ENCODE measurements around the gene ZNHIT6.
A peak's percentile ranks its signal among the peaks of the same experiment; 100 is the strongest.
"Not testable (repeated sequence)": the region's sequence is repeated elsewhere in the genome, so short reads cannot be mapped to it uniquely, and the experiment has no call there.

ZNHIT6 gene, protein sequence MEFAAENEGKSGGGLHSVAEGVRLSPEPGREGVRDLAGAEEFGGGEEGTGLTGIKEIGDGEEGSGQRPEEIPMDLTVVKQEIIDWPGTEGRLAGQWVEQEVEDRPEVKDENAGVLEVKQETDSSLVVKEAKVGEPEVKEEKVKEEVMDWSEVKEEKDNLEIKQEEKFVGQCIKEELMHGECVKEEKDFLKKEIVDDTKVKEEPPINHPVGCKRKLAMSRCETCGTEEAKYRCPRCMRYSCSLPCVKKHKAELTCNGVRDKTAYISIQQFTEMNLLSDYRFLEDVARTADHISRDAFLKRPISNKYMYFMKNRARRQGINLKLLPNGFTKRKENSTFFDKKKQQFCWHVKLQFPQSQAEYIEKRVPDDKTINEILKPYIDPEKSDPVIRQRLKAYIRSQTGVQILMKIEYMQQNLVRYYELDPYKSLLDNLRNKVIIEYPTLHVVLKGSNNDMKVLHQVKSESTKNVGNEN

DNA sequence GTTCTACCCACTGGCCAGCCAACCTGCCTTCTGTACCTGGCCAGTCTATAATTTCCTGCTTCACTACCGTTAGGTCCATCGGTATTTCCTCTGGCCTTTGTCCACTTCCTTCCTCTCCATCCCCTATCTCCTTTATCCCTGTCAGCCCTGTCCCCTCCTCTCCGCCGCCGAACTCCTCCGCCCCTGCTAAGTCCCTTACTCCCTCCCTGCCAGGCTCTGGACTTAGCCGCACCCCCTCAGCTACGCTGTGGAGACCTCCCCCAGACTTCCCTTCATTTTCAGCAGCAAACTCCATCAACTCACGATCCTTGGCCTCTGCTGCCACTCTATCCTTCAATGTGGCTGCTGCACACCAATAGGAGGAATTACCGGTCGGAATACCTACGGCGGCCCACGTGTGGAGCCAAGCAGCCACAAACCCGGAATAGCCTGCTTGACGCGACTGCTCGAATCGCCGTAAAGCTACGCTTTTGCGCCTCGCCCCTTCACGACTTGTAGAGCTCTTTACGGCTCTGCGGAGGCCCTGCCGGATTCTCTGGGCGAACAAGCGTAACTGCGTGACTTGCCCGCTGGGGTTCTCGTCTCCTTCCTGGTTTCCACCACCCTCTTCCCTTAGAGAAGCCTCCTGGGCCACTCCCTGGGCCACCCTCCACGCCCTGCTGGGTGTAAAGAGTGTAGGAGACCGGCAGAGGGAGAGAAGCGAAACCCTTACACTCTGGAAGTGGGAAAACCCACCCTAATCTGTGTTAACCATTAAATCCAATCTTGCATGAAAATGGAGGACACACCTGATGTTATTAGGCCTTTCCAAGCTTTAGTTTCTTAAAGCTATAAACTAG is at the start of gene ZNHIT6:
Gene ZNHIT6, minus strand, starts transcription at position 444 of the 839 bp plus-strand sequence. Its CDS starts 149 bp downstream, at position 295.
- DNase-seq (ENCODE audit: low spot score) = peak; percentile 96

GRCh38 chr1:85756864-85757263 is 48.6 kb upstream of the ZNHIT6 start:
- DNase-seq (ENCODE audit: low spot score) = no peak

- no peak for DNase-seq (ENCODE audit: low spot score)
These were observed 39.9 kb upstream of the ZNHIT6 start for GRCh38 chr1:85748120-85748519.

- DNase-seq (ENCODE audit: low spot score) = no peak
These were observed 38.5 kb upstream of the ZNHIT6 start for GRCh38 chr1:85746777-85747176.

DNA sequence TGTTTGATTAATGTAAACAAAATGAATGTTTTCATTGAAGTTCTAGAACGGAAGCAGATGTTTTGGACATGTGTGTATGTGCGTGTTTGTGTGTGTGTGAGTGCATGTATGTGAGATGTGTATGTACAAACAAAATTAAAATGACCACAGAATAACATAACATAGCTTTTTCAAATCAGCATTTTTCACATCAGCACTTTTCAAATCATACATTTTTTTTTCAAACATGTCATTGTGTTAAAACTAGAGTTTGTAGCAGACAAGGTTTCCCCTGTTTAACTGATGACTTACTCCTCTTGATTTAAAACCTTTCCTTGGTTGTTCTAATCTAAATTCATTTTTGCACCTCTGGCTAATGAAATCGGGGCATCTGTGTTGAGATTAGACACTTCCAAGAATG is 35.6 kb upstream of the ZNHIT6 start:
- DNase-seq (ENCODE audit: low spot score) = no peak

DNA sequence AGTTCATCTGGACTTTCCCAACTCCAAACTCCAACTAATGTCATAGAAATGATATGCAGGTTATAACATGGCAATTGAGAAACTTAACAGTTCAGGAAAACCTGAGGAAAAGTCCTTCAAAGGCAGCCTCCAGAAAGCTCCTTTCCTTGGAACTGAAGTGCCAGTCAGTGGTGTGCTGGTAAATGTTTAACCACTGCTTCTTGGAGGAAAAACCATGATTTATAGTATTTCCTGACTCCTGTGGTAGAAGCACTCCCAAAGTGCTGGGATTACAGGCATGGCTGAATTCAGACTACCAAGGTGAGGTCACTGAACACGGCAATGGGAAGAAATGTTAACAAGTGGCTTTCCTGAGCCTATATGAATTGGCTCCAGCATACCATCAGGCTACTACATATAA is 26.7 kb upstream of the ZNHIT6 start:
- no peak for DNase-seq (ENCODE audit: low spot score)

DNA sequence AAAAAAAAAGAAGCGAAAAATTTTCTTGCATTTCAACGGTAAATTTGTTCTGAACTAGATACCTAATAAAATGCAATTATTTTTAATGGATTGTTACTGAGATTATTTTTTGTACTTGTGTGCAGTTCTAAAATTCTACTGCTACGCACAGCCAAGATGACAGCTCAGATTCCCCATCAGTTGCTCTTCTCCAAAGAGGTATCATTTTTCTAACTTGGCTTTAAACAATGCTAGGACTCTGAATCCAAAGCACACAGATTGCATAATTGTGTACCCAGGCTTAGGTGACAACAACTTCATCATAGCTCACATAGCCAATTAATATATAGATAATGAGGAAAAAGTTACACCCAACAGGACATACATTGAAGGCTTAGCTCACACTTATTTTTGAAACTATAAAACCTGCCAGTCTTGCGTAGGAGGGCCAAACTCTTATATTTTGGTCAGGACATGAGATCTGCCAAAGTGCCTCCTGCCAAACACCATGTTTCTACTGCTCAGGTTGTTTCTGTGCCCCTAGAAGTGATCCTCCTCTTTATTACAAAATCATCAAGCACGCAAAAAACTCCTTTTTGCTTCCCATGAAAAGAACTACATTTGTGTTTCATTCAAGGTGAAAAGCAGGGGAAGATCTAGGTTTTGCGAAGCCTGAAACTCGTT is 10.6 kb upstream of the ZNHIT6 start:
- DNase-seq (ENCODE audit: low spot score) = no peak

DNA sequence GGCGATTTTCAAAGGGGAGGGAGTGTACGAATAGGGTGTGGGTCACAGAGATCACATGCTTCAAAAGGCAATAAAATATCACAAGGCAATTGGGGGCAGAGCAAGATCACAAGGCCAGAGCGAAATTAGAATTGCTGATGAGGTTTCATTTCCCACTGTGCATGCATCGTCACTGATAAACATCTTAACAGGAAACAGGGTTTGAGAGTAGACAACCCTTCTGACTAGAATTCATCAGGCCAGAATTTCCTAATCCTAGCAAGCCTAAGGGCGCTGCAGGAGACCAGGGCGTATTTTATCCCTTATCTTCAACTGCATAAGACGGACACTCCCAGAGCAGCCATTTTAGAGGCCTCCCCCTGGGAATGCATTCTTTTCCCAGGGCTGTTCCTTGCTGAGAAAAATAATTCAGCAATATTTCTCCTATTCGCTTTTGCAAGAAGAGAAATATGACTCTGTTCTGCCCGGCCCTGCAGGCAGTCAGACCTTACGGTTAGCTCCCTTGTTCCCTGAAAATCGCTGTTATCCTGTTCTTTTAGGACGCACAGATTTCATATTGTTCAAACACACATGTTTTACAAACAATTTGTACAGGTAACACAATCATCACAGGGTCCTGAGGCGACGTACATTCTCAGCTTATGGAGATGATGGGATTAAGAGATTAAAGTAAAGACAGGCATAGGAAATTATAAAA is 6.3 kb upstream of the ZNHIT6 start:
- DNase-seq (ENCODE audit: low spot score) = not testable (repeated sequence)

- DNase-seq (ENCODE audit: low spot score) = no peak
These were observed 595 bp upstream of the ZNHIT6 start for GRCh38 chr1:85708829-85709227.

DNA sequence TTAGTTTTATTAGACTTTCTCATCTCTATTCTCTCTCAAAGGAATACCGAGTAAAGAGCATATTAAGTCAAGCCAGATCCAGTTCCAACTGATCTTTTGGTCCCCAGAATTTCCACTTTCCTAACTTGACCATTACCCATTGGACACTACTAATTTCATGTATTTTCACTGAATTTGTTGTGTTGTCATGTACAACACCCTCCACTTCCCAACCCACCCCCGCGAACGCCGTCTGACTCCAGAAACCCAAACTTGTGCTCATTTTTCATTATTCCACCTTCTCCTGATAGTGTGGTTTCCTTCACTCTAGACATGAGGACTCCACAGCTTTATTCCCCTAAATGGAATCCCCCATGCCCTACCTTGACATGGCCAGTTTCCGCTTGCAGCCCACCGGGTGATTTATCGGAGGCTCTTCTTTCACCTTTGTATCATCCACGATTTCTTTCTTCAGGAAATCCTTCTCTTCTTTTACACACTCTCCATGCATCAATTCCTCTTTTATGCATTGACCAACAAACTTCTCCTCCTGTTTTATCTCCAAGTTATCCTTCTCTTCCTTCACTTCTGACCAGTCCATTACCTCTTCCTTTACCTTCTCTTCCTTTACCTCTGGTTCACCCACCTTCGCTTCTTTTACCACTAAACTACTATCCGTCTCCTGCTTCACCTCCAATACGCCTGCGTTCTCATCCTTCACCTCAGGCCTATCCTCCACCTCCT is 805 bp downstream of the ZNHIT6 start:
- DNase-seq (ENCODE audit: low spot score) = no peak

DNA sequence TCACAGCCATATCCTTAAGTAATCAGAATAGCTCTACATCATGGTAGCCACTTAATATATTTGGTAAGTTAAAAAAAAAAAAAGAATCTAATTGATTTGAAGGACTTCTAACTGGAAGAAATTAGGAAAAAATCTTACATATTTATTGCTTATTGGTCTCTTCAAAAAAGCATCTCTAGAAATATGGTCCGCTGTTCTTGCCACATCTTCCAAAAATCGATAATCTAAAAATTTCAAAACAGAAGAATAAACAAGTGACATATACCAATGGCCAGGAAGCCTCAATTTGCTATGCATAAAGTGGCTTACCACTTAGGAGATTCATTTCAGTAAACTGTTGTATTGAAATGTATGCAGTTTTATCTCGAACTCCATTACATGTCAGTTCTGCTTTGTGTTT is 2.3 kb downstream of the ZNHIT6 start:
- no peak for DNase-seq (ENCODE audit: low spot score)

DNA sequence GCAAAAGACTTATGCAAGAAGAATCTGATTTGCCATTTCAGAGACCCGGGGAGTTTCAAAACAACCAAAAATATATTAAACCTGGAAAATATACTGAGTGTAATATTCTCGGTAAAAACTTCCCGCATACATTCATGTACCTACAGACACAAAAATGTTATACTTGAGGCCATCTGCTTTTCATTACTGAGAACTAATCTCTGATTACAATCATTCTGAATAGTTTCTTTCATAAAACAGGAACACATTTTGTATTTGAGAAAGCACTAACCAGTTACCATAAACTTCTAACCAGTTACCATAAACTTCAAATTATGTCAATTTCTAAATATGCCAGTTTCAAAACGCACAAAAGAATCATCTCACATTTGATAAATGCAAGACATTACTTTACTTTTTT is 7.8 kb downstream of the ZNHIT6 start:
- no peak for DNase-seq (ENCODE audit: low spot score)

DNA sequence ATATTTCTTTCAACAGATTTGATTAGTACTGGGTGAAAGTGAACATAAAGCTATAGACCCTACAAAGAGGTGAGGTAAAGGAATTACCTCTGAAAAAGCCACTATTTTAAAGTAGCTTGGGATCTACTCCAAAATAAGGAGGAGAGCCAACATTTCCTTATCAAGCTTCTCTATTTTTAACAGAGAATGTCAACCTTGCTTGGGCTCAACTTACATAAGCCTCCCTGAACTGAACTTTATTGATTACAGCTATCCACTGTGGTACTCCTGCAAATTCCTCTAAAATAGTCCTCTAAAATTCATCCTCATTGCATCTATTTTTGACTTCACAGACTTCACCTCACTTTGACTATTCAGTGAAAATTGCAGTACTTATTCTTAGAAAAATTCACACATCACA is 10.3 kb downstream of the ZNHIT6 start:
- no peak for DNase-seq (ENCODE audit: low spot score)

- peak; percentile 16 for DNase-seq (ENCODE audit: low spot score)
These were observed 15.4 kb downstream of the ZNHIT6 start for GRCh38 chr1:85692730-85693314.

DNA sequence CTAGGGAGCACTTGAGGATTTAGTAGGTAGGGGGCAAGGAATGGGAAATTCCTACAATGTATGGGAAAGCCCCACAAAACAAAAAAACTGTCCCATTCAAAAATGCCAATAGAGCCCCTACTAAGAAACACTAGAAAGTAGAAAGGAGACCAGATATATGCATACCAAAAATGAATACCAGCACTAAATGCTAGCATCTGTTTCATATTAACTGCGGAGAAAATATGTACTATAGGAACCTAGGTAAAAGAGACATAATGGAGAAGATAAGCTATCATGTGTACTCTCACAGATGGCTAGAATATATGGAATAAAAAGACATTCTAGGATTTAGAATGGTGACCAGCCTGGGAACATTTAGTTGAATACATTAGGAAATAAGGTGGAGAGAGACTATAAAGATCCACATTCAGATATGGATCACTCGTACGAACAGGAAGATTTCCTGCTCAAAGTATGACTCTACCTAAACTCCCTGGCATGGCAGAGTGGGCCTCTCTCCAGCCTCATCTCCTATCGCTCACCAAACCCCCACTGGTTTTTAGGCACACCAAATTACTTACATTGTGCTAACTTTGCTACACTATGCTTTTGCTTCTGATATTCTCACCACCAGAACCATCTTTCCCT is 18.3 kb downstream of the ZNHIT6 start:
- DNase-seq (ENCODE audit: low spot score) = no peak

GRCh38 chr1:85683292-85684025 is 24.8 kb downstream of the ZNHIT6 start:
- no peak for DNase-seq (ENCODE audit: low spot score)

DNA sequence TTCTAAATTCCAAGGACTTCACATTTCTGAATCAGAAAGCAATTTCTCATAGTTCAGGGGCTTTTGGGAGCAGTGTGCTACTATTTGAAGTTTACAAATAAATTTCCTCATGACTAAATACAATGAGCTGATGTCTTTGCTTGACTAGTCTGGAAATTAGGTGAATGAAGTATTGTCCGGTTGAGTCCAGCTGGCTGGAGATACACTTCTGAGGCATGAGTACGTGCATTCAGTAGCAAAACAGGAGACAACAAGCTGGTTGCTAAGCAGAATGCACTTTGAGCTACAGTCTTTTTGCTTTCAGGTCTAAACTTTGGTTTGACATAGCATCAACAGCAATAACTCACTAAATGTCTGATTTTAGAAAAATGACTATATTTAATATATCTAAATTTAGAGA is 27.1 kb downstream of the ZNHIT6 start:
- DNase-seq (ENCODE audit: low spot score) = peak; percentile 69

GRCh38 chr1:85678193-85678592 is 30.0 kb downstream of the ZNHIT6 start:
- no peak for DNase-seq (ENCODE audit: low spot score)

- no peak for DNase-seq (ENCODE audit: low spot score)
These were observed 30.6 kb downstream of the ZNHIT6 start for GRCh38 chr1:85677656-85678055.

All from Ammon's horn (tissue), 1 donor.